ENCODE results near the gene CHMP3.
A peak's percentile ranks its signal among the peaks of the same experiment; 100 is the strongest.
"Not testable (repeated sequence)": the region's sequence is repeated elsewhere in the genome, so short reads cannot be mapped to it uniquely, and the experiment has no call there.

The CHMP3 gene

DNA sequence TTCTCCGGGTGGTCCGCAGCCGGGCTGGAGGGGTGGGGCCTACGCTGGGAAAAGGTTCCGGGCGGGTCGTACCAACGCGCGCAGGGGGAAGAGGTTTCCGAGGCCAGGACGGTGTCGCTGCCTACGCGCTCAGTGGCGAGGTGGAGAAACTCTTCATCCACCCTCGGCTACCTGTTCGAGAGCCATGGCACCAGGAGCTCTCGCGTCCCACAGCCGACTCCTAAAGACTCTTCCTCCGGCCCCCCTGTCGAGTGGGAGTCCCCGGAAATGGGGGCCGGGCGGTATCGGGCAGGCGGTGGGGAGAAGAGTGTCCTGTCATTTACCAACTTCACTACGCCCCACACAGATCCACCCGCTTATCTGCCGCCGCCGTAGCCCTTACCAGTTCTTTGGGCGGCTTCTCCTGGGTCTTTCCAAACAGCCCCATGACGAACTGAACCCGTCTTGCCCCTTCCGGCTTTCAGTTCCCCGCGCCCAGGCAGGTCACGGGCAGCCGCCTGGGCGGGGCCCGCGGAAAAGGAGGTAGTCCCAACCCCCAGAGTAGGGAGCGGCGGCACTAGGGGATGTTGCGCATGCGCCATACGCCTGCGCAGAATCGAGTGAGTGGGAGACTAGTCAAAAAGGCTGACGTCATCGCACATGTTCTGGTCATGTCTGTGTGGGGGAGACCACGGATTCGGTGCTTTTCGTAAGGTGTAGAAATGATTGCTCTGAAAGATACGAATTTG lies at the start of gene CHMP3:
CHMP3 (minus strand) TSS at position 522 of the 728 bp plus-strand sequence; CDS start at position 427, 95 bp downstream.
- peak; percentile 93 to 94 for DNase-seq (ENCODE audit: low read depth in 1 of 2, low spot score in 1 of 2)

DNA sequence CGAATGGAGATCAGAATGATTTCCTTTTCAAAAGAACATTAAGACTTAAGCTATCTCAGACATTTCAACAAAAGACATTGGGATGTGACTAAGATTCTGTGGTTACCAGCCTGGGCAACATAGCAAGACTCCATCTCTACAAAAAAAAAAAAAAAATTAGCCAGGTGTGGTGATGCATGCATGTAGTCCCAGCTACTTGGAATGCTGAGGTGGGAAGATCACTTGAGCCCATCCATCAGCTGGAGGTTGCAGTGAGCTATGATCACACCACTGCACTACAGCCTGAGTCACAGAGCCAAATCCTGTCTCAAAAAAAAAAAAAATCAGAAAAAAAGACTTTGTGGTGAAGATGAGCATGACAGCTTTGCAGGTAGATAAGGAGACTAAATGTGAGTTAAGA lies 47.6 kb upstream of the CHMP3 start:
- DNase-seq (ENCODE audit: low read depth in 1 of 2, low spot score in 1 of 2) = no peak

DNA sequence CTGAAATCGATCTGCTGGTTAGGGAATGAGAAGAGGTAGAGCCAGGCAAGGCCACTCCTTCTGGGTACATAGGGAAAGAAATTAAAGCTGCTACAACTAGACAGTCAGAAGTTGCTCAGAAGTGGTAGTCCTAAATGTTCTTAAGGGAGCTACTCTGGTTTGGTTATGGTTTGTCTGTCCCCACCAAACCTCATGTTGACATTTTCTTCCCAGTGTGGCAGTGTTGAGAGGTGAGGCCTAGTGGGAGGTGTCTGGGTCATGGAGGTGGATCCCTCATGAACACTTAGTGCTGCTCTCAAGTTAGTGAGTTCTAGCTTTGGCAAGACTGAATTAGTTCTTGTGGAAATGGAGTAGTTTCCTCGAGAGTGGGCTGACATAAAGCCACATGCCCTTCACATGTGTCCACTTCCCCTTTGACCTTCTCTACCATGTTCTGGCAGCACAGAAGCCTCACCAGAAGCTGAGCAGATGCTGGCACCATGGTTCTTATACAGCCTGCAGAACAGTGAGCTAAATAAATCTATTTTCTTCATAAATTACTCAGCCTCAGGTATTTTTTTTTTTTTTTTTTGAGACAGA lies 45.7 kb upstream of the CHMP3 start:
- DNase-seq (ENCODE audit: low read depth in 1 of 2, low spot score in 1 of 2) = no peak

DNA sequence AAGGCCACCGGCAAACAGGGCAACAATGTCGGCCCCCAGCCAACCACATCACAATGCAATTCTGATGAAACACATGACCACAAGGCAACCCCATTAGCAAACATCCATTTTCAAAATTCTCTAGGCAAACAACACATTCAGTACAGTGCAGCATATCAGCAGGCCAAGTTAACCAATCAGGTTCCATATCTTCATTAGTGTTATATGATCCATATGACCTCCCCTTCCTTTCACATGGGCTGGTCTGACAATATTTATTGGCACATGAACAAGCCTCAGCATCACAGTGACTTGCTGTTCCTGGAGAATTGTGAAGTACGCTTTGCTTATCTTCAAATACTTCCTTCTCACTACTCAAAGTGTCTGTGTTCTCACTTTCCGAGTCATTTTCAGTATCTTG lies 40.7 kb upstream of the CHMP3 start:
- DNase-seq (ENCODE audit: low read depth in 1 of 2, low spot score in 1 of 2) = no peak

DNA sequence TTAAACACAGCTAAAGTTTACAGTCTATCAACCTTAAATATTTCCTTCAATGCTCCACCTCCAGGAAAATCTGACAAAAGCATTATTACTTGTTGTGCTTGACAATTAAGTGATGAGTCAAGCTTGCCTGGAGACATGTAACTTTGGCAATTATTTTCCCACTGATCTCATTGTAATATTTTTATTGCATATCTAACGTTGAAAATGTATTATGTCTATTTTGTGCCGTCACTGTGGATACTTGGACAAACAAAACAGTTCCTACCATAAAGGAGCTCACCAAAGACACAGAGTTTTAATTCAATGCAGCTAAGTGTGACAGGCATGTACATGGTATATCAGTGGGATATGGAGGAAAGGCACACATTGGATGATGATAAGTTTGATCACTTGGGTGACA lies 35.7 kb upstream of the CHMP3 start:
- DNase-seq (ENCODE audit: low read depth in 1 of 2, low spot score in 1 of 2) = no peak

DNA sequence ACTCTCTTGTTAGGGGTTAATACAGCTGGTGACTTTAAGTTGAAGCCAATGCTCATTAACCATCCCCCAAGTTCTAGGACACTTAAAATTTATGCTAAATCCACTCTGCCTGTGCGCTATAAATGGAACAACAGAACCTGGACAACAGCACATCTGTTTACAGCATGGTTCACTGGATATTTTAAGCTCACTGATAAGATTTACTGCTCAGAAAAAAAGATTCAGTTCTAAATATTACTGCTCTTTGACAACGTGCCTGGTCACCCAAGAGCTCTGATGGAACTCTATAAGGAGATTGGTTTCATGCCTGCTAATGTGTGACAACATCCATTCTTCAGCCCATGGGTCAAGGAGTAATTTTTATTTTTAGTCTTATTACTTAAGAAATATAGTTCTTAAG lies 32.9 kb upstream of the CHMP3 start:
- DNase-seq (ENCODE audit: low read depth in 1 of 2, low spot score in 1 of 2) = no peak

DNA sequence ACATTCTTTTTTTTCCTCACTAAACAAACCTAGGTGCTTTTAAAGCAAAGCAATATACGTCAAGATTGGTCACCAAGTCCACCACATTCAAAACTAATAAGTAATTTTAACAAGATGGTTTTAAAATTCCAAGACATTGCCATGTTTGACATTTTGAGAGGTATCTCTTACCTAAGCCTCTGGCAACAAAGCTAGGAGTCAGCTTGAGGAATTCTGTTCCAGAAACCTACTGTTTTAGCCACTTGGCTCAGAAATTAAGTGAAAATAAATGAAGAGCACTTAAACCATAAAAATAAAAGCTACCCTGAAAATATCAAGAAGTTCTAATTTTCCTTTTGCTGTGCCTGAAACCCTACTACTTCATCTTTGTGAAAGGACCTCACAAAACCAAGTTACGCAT lies 30.0 kb upstream of the CHMP3 start:
- DNase-seq (ENCODE audit: low read depth in 1 of 2, low spot score in 1 of 2) = no peak

DNA sequence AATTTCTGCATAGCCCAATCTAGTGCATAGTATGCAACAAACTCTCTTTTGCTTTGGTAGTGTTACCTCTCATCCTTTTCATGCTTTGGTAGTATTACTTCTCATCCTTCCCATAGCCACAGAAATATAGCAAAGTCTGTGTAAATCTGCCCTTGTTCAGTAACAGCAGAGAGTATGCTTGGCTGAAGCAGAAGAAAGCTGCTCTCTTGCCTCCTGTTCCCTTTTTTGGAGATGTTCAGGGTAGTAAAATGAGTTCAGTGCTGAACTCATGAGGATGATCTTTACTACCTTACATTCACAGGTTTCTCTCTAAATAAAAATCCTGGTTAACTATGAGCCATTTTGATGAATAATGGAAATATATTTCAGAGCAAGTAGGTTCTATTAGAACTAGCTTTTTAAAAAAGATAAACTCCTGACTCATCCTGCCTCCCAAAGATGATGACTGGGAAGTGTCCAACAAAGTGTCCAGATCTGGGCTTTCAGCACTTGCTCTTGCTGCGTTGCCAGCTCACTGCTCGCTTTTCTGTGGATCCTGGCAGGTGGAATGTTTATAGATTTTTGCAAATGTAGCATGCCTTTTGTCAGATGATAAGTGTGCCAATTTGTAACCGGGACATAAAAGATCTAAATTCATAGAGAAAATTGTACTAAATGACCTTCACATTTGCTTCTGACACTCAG lies 29.4 kb upstream of the CHMP3 start:
- DNase-seq (ENCODE audit: low read depth in 1 of 2, low spot score in 1 of 2) = no peak

DNA sequence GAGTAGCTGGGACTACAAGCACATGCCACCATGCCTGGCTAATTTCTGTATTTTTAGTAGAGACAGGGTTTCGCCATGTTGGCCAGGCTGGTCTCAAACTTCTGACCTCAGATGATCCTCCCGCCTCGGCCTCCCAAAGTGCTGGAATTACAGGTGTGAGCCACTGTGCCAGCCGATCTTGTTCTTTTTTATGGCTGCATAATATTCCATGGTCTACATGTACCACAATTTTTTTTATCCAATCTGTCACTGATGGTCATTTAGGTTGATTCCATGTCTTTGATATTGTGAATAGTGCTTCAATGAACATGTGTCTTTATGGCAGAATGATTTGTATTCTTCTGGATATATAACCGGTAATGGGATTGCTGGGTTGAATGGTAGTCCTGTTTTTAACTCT lies 26.5 kb upstream of the CHMP3 start:
- not testable (repeated sequence) for DNase-seq (ENCODE audit: low read depth in 1 of 2, low spot score in 1 of 2)

DNA sequence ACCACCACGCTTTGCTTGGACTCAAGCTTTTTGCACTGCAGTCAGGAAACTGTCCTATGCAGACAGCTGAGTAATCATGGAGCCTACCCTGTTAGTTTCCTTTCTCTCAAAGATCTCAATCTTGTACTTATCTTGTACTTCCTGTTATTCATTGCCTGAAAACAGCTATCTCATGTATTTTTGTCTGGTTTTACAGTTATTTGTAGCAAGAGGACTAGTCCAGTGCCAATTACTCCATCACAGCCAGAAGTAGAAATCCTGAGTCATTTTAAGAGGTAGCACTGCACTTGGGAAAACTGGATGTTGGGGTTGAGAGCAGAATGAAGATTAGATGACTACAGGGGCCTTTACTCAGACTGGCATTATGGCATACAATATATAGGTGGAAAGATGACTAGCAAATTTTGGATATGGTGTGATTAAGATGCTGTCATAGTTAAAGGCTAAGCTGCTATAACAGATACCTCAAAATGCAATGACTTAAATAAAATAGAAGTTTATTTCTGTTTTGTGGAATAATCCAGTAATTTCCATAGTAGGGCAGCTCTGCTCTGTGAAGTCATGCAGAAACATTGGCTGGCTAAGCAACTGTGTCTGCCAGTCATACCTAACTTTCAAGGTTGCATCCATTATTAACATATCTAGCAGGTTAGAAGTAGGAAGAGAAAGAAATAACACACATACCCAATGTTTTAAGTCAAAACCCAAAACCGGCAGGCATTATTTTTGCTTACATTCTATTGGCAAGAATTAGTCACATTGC lies 21.1 kb upstream of the CHMP3 start:
- DNase-seq (ENCODE audit: low read depth in 1 of 2, low spot score in 1 of 2) = no peak

DNA sequence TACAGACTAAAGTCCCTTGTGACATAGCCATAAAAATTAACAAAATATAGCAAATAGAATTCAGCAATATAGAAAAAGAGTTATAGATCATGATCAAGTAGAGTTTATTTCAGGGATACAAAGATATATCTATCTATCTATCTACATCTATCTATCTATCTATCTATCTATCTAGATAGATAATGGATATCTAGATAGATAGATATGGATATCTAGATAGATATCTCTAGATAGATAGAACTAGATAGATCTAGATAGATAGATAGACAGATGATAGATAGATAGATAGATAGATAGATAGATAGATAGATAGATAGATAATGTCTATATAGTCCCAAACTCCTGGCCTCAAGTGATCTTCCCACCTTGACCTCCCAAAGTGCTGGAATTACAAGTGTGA lies 17.3 kb upstream of the CHMP3 start:
- DNase-seq (ENCODE audit: low read depth in 1 of 2, low spot score in 1 of 2) = no peak

DNA sequence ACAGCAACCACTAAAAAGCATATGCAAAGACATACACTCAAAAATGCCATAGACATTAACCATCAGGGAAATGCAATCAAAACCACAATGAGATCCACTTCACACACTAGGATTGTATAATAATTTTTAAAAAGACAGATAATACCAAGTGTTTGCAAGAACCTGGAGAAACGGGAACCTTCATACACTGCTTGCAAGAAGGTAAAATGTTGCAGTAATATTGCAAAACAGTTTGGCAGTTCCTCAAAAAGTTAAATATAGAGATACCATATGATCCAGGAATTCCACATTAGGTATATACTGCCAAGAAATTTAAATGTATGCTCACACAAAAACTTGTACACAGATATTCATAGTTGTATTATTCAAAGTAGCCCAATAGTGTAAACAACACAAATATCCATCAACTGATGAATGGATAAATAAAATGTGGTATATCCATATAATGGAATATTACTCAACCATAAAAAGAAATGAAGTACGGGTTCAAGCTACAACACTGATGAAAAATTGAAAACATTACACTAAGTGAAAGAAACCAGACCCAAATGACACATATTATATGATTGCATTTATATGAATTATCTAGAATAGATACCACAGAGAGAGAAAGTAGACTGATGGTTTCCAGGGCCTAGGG lies 14.7 kb upstream of the CHMP3 start:
- no peak for DNase-seq (ENCODE audit: low read depth in 1 of 2, low spot score in 1 of 2)

DNA sequence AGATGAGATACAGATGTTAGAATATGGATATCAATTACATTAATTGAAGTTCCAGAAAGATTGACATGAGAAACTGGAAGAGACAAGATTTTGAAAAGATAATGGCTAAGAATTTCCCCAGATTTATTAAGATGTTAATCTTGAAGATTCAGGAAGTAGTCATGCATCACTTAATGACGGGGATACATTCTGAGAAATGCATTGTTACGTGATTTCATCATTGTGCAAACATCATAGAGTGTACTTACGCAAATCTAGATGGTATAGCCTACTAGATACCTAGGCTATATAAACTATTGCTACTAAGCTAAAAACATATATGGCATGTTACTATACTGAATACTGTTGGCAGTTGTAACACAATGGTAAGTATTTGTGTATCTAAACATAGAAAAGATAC lies 6.8 kb upstream of the CHMP3 start:
- DNase-seq (ENCODE audit: low read depth in 1 of 2, low spot score in 1 of 2) = no peak

DNA sequence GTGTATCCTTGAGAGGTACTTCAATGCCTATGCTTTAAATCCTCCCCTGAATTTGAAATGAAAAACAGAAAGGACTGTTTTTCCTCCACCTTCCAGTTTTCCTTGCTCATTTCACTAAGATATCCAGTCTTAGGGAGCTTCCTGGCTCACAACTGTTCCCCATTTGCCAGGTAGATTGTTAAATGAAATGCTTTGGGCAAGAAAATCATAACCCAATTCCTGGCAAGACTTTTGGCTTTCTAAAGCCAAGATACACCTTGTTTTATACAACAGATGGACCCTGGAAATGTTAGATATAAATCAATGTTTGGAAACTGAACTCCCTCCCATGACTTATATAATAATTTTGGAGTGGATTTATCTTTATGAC lies 3.6 kb upstream of the CHMP3 start:
- DNase-seq (ENCODE audit: low read depth in 1 of 2, low spot score in 1 of 2) = no peak

DNA sequence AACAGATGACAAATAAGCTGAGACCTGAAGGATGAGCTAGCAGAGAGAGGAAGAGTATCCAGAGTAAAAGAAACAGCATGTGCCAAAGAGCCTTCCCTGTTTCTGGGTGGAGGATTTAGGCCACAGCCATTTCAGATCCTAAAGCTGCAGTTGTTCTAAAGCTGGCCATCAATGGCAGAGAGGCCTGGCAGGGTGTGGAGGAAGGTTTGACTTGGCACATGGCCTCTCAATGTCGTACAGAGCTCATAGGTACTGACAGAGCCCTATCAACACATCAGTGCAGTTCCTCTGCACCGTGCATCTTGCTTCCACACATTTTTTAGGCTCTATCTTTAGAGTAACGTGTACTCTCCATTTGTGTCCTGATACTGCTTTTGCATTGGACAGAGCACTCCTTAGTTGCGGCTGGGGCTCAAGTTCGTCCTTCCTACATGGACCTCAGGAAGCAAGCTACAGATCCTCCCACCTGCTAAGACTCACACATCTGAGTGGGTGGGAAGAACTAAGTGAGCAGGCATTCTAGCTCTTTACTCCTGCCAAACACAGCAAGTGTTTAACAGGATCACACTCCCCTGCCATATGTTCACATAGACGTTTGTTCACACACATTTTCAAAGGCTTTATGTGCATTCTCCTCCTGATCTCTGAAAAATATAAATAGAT lies 3.0 kb upstream of the CHMP3 start:
- no peak for DNase-seq (ENCODE audit: low read depth in 1 of 2, low spot score in 1 of 2)

DNA sequence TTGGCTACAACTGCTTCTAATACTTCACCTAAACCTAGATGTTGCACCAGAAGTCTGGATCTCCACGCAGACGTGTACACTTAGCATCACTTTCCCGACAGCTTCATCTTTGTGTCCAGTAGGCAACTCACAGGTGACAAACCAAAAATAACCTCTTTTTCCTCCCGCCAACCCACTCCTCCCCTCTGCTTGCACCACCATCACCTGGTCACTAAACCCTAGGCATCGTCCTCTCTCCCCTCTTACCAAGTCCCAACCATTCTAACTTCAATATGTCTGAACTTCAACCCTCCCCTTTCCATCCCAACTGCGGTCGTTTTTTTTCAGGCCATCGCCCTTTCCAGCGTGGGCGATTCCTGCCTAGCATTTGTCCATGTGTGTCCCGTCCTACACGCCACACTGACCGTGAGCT lies 413 bp upstream of the CHMP3 start:
- DNase-seq (ENCODE audit: low read depth in 1 of 2, low spot score in 1 of 2) = no peak

DNA sequence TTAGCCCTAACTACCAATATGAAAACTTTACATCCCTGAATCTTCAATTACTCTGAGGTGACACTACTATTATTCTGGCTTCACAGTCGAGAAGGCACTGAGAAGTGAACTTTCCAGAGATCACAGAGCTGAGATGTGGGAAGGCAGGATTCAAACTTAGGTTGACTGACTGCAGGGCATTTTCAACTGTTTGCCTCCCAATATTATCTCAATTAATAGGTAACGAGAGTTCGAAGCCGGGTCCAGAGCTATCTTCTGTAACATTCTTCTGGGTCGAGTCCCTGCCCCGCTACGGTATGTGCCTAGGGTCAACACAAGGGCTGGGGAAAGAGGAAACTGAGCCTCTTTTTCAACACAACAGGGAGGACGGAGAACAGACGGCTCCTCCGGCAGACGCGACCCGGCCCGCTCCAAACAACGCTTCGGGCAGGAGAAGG lies 740 bp downstream of the CHMP3 start:
- DNase-seq (ENCODE audit: low read depth in 1 of 2, low spot score in 1 of 2) = no peak

DNA sequence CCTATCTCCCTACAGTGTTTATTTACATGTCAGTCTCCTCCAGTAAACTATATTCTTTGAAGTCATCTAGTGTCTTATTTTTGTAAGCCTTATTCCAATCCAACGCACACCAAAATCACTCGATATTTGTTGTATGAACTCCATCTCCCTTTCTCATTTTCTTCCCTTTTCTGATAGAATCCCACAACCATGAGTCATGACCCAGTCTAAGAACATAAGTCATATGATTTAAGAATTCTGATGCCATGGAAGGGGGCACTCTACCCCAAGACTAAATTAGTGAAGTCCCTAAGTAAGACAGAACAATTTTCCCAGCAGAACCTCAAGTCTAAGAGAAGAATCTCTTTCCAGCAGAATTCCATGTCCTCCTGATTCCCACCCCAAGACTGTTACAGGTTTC lies 5.4 kb downstream of the CHMP3 start:
- DNase-seq (ENCODE audit: low read depth in 1 of 2, low spot score in 1 of 2) = no peak

DNA sequence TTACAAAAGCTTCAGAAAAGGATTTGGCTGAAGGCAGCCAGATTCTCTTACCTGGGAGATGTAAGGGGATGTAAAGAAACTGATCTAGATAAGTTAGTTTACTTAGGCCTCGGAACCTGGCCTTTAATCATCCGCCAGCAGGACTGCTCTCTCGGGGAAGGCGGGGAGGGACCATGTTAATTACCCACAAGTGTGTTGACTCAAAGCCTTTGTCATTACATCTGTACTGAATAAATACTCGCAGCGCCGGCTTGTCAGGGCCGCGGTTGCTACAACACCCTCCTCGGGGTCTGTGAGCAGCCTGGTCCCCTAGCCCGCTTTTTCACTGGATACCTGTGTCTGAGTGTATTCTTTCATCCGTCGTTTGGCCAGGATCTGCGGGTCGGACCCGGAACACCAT lies 6.7 kb downstream of the CHMP3 start:
- DNase-seq (ENCODE audit: low read depth in 1 of 2, low spot score in 1 of 2) = no peak

DNA sequence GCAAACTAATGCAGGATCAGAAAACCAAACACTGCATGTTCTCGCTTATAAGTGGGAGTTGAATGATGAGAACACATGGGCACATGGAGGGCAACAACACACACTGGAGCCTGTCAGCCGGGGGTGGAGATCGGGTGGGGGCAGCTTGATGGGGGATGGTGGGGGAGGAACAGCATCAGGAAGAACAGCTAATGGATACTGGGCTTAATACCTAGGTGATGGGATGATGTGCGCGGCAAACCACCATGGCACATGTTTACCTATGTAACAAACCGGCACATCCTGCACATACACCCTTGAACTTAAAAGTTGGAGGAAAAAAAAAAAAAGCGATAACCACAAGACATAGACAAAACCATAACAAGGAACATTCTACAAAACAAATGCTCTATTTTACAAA lies 10.4 kb downstream of the CHMP3 start:
- DNase-seq (ENCODE audit: low read depth in 1 of 2, low spot score in 1 of 2) = no peak
